ENCODE results near the gene CENPU. TPM values are rescaled to one million over a fixed set of nuclear protein-coding genes. Genes with fewer than 3 reads are reported as not detected.
"Not testable (repeated sequence)": the region's sequence is repeated elsewhere in the genome, so short reads cannot be mapped to it uniquely, and the experiment has no call there.

CENPU gene
- total RNA-seq, 1 experiment from 2014 or later = 124 TPM

DNA sequence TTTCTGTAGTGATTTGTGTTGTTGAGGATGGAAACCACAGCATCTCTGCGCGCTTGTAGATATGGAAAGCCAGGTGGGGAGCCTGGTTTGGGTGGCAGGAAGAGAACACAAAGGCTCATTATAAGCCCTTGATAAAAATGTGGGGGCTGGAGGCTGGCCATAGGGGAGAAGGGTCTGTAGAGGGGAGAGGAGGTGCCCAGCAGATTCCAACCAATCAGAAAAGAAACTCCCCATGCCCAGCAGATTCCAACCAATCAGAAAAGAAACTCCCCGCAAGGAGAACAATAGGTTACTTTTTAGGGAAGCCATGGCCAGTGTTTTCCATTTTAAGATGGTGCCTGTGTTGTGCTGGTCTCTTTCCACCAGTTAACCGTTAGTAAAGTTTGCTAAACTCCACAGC is 9.8 kb upstream of the CENPU start:
- H3K23me2 ChIP-seq (ENCODE audit: insufficient read length, low read depth, low read length, poor library complexity, severe bottlenecking) = no peaks in the 10 kb centered on the region
- no peak overlapping the region for H4K8ac ChIP-seq (replicated peaks; ENCODE audit: insufficient read length, low read depth, low read length)
- H2BK20ac ChIP-seq (ENCODE audit: low read depth, low read length, poor library complexity, severe bottlenecking) = no peak overlapping the region
- no peak overlapping the region for H3T11ph ChIP-seq (ENCODE audit: low read length)
- H2BK120ac ChIP-seq (ENCODE audit: low read depth, low read length, poor library complexity, severe bottlenecking) = no peak overlapping the region
- TF ChIP-seq, protein P1, sequence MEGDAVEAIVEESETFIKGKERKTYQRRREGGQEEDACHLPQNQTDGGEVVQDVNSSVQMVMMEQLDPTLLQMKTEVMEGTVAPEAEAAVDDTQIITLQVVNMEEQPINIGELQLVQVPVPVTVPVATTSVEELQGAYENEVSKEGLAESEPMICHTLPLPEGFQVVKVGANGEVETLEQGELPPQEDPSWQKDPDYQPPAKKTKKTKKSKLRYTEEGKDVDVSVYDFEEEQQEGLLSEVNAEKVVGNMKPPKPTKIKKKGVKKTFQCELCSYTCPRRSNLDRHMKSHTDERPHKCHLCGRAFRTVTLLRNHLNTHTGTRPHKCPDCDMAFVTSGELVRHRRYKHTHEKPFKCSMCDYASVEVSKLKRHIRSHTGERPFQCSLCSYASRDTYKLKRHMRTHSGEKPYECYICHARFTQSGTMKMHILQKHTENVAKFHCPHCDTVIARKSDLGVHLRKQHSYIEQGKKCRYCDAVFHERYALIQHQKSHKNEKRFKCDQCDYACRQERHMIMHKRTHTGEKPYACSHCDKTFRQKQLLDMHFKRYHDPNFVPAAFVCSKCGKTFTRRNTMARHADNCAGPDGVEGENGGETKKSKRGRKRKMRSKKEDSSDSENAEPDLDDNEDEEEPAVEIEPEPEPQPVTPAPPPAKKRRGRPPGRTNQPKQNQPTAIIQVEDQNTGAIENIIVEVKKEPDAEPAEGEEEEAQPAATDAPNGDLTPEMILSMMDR (conservative IDR thresholded peaks at IDR 0.05) = no peak
- H3K23ac ChIP-seq (ENCODE audit: insufficient read length, low read depth, low read length) = no peak overlapping the region
- H3K27ac Mint-ChIP-seq = no peak overlapping the region; a peak in 1 of 7 replicates
- WGBS (ENCODE audit: extremely low coverage, insufficient read length, low lambda C conversion rate) = no CpG with 5 or more reads among the region's 4 CpGs
- peaks cover 30 to 34% of the 10 kb centered on the region in 2 experiments for H3K9me3 Mint-ChIP-seq
- H3K79me2 ChIP-seq (ENCODE audit: insufficient read depth, low read length) = no peaks in the 10 kb centered on the region
- peaks cover 27 to 34% of the 10 kb centered on the region in 2 experiments for H3K4me1 Mint-ChIP-seq
- H3K4ac ChIP-seq (ENCODE audit: low read depth, low read length) = no peak overlapping the region
- no peaks in the 10 kb centered on the region for H3K79me1 ChIP-seq (ENCODE audit: insufficient read depth, low read depth, low read length, poor library complexity, severe bottlenecking)
- H3K27ac ChIP-seq (ENCODE audit: insufficient read length, low read depth, low read length) = no peak overlapping the region
- H4K5ac ChIP-seq (ENCODE audit: insufficient read length, low read depth, low read length) = no peak overlapping the region
- no peaks in the 10 kb centered on the region for H3K9me3 ChIP-seq (ENCODE audit: control insufficient read depth, low read depth, low read length)
- no peak overlapping the region for H2BK5ac ChIP-seq (ENCODE audit: insufficient read length, low read length)
- H3K18ac ChIP-seq (ENCODE audit: insufficient read length, low read depth, low read length) = no peak overlapping the region
- H3K27me3 Mint-ChIP-seq (ENCODE audit: low read depth) = peaks cover 24% of the 10 kb centered on the region
- no peak overlapping the region for H3K14ac ChIP-seq (ENCODE audit: insufficient read depth, low read length)
- no peak for DNase-seq
- no peak overlapping the region for H2BK12ac ChIP-seq (ENCODE audit: insufficient read length, low read depth, low read length)
- no peak overlapping the region for H2BK15ac ChIP-seq (ENCODE audit: low read depth, low read length)
- H3K4me2 ChIP-seq (ENCODE audit: insufficient read depth, insufficient read length, low read length) = no peak overlapping the region
- H3K27me3 ChIP-seq (ENCODE audit: insufficient read depth, low read length) = no peaks in the 10 kb centered on the region
- peaks cover 16 to 21% (median 21%) of the 10 kb centered on the region in 3 experiments for H3K36me3 Mint-ChIP-seq (ENCODE audit: insufficient read depth in 1 of 3, low read depth in 3 of 3)
- peaks cover 3% of the 10 kb centered on the region; the same call in 1 of the 2 replicates for H3K4me1 ChIP-seq (ENCODE audit: insufficient read depth, low read length)
- no peak overlapping the region for H2AK5ac ChIP-seq (ENCODE audit: insufficient read length, low read length)
- H4K20me1 ChIP-seq (ENCODE audit: control insufficient read depth, insufficient read depth, insufficient read length) = no peaks in the 10 kb centered on the region
- H3K56ac ChIP-seq (ENCODE audit: insufficient read length, low read depth, low read length) = no peak overlapping the region
- H4K91ac ChIP-seq (ENCODE audit: insufficient read length, low read depth, low read length) = no peak overlapping the region
- no peak overlapping the region for H2AFZ ChIP-seq (ENCODE audit: low read length)
- no peak overlapping the region for H3K4me3 Mint-ChIP-seq
- H3K9ac ChIP-seq (ENCODE audit: extremely low read depth, insufficient read length, low read length) = no peak overlapping the region

DNA sequence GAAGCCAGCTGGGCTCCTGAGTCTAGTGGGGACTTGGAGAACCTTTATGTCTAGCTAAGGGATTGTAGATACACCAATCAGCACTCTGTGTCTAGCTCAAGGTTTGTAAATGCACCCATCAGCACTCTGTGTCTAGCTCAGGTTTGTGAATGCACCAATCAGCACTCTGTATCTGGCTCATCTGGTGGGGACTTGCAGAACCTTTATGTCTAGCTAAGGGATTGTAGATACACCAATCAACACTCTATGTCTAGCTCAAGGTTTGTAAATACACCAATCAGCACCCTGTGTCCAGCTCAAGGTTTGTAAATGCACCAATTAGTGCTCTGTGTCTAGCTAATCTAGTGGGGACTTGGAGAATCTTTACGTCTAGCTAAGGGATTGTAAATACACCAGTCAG is 7.8 kb upstream of the CENPU start:
- Mint-ChIP-seq H3K9me3 (peaks cover 30 to 34% of the 10 kb centered on the region in 2 experiments), H3K4me1 (peaks cover 13 to 18% of the 10 kb centered on the region in 2 experiments), H3K27me3 (ENCODE audit: low read depth) (peaks cover 24% of the 10 kb centered on the region), H3K36me3 (ENCODE audit: insufficient read depth in 1 of 3, low read depth in 3 of 3) (peaks cover 16 to 21% (median 21%) of the 10 kb centered on the region in 3 experiments)
- H3K23ac ChIP-seq (ENCODE audit: insufficient read length, low read depth, low read length); H3K23me2 ChIP-seq (ENCODE audit: insufficient read length, low read depth, low read length, poor library complexity, severe bottlenecking); H3K27ac Mint-ChIP-seq; H2BK5ac ChIP-seq (ENCODE audit: insufficient read length, low read length); H2BK15ac ChIP-seq (ENCODE audit: low read depth, low read length); H2AFZ ChIP-seq (ENCODE audit: low read length); H3K4me1 ChIP-seq (ENCODE audit: insufficient read depth, low read length); H2BK120ac ChIP-seq (ENCODE audit: low read depth, low read length, poor library complexity, severe bottlenecking); H3T11ph ChIP-seq (ENCODE audit: low read length); H3K79me1 ChIP-seq (ENCODE audit: insufficient read depth, low read depth, low read length, poor library complexity, severe bottlenecking); H3K4me2 ChIP-seq (ENCODE audit: insufficient read depth, insufficient read length, low read length); H4K20me1 ChIP-seq (ENCODE audit: control insufficient read depth, insufficient read depth, insufficient read length); H4K8ac ChIP-seq (replicated peaks; ENCODE audit: insufficient read length, low read depth, low read length); H3K9me3 ChIP-seq (ENCODE audit: control insufficient read depth, low read depth, low read length); H3K27me3 ChIP-seq (ENCODE audit: insufficient read depth, low read length); H3K4ac ChIP-seq (ENCODE audit: low read depth, low read length); H3K56ac ChIP-seq (ENCODE audit: insufficient read length, low read depth, low read length); H2AK5ac ChIP-seq (ENCODE audit: insufficient read length, low read length); H3K79me2 ChIP-seq (ENCODE audit: insufficient read depth, low read length); H3K9ac ChIP-seq (ENCODE audit: extremely low read depth, insufficient read length, low read length); H4K5ac ChIP-seq (ENCODE audit: insufficient read length, low read depth, low read length); H3K14ac ChIP-seq (ENCODE audit: insufficient read depth, low read length); H2BK20ac ChIP-seq (ENCODE audit: low read depth, low read length, poor library complexity, severe bottlenecking); H3K4me3 Mint-ChIP-seq; DNase-seq; H3K27ac ChIP-seq (ENCODE audit: insufficient read length, low read depth, low read length); H4K91ac ChIP-seq (ENCODE audit: insufficient read length, low read depth, low read length); H3K18ac ChIP-seq (ENCODE audit: insufficient read length, low read depth, low read length); H2BK12ac ChIP-seq (ENCODE audit: insufficient read length, low read depth, low read length): not testable (repeated sequence)
- WGBS (ENCODE audit: extremely low coverage, insufficient read length, low lambda C conversion rate) = no CpG with 5 or more reads among the region's 1 CpG

Measured in H9 (cell line).